Upper lobe of right lung (tissue), 1 donor: Measurements from ENCODE around the gene USP6. TPM values are rescaled to one million over a fixed set of nuclear protein-coding genes. Genes with fewer than 3 reads are reported as not detected.
"Not testable (repeated sequence)": the region's sequence is repeated elsewhere in the genome, so short reads cannot be mapped to it uniquely, and the experiment has no call there.

Experiments used
- ATAC-seq: fragments of 200-7000 bp; cut with Tn5 transposase; one replicate; pipeline ENCODE4 v1.9.1; 2020; ENCODE audit warnings: mild to moderate bottlenecking, moderate library complexity
- DNase-seq: peaks from one replicate; pipeline ENCODE4 v3.0.0-alpha.2; 2020
- H3K27ac ChIP-seq: fragments of 200-600 bp; one replicate; pipeline ENCODE4 v1.8.0; 2022
- H3K27me3 ChIP-seq: fragments of 200-600 bp; one replicate; pipeline ENCODE4 v1.8.0; 2022; ENCODE audit warnings: mild to moderate bottlenecking
- H3K36me3 ChIP-seq: fragments of 200-600 bp; one replicate; pipeline ENCODE4 v1.8.0; 2022
- H3K4me1 ChIP-seq: fragments of 200-600 bp; one replicate; pipeline ENCODE4 v1.8.0; 2022
- H3K4me3 ChIP-seq: fragments of 200-600 bp; one replicate; pipeline ENCODE4 v1.8.0; 2022; ENCODE audit warnings: mild to moderate bottlenecking
- H3K9me3 ChIP-seq: fragments of 200-600 bp; one replicate; pipeline ENCODE4 v1.8.0; 2022
- intact Hi-C: fragments of 100-400 bp; cut with DNase I; formaldehyde crosslinking; loops from one replicate; pipeline ENCODE4 v1.11.0; 2022
- total RNA-seq: library from RNA; stranded (reverse); fragmentation: NEBNext Ultra II Directional; extraction: Animal tissue kit (Norgen Biotek cat#: 25700); gene quantifications from one replicate; pipeline ENCODE4 v1.2.1, GENCODE V29; 2021
- TF ChIP-seq, protein P1 (sequence below): fragments of 200-600 bp; IDR thresholded peaks from one replicate; pipeline ENCODE4 v1.8.0; 2022; ENCODE audit warnings: antibody characterized with exemption
- donor health status: DM: no; HTN: yes; CAD: no; lungs with severe emphysema.

The USP6 gene
- total RNA-seq, 1 donor from 2014 or later = 0.14 TPM

GRCh38 chr17:5210614-5211252 is 94.9 kb downstream of the USP6 start:
- Histone ChIP-seq H3K27me3 (no peaks in the 10 kb centered on the region), H3K9me3 (no peaks in the 10 kb centered on the region), H3K4me1 (no peaks in the 10 kb centered on the region), H3K36me3 (peaks cover 23% of the 10 kb centered on the region), H3K27ac (no peak overlapping the region), H3K4me3 (no peak overlapping the region)
- TF ChIP-seq, protein P1, sequence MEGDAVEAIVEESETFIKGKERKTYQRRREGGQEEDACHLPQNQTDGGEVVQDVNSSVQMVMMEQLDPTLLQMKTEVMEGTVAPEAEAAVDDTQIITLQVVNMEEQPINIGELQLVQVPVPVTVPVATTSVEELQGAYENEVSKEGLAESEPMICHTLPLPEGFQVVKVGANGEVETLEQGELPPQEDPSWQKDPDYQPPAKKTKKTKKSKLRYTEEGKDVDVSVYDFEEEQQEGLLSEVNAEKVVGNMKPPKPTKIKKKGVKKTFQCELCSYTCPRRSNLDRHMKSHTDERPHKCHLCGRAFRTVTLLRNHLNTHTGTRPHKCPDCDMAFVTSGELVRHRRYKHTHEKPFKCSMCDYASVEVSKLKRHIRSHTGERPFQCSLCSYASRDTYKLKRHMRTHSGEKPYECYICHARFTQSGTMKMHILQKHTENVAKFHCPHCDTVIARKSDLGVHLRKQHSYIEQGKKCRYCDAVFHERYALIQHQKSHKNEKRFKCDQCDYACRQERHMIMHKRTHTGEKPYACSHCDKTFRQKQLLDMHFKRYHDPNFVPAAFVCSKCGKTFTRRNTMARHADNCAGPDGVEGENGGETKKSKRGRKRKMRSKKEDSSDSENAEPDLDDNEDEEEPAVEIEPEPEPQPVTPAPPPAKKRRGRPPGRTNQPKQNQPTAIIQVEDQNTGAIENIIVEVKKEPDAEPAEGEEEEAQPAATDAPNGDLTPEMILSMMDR = no peak
- no peak for DNase-seq
- intact Hi-C loops = no loop called here
- no peak for ATAC-seq

- Histone ChIP-seq H3K27ac (no peak overlapping the region), H3K9me3 (no peaks in the 10 kb centered on the region), H3K4me1 (no peaks in the 10 kb centered on the region), H3K27me3 (no peaks in the 10 kb centered on the region), H3K4me3 (no peak overlapping the region), H3K36me3 (peaks cover 28% of the 10 kb centered on the region)
- intact Hi-C loops = no loop called here
- TF ChIP-seq, protein P1 = no peak
- peak; percentile 70 for ATAC-seq
- DNase-seq = no peak
Measured at GRCh38 chr17:5211458-5211857, 95.6 kb downstream of the USP6 start.

- H3K4me3 ChIP-seq, intact Hi-C loops: not testable (repeated sequence)
Measured at GRCh38 chr17:5217562-5217961, 101.7 kb downstream of the USP6 start.

DNA sequence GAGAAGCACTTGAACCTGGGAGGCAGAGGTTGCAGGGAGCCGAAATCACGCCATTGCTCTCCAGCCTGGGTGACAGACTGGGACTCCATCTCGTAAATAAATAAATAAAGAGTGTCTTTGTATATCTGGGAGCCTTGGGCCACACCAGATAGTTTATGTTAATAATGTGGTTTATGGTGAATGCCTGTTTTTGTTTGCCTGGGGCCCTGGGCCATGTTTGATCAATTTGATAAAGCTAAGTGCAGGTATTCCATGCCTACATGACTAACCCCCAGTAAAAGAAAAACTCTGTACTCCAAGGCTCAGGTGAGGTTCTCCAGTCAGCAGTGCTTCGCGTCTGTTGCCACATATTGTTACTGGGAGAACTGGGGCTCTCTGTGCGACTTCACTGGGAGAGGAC is 103.7 kb downstream of the USP6 start:
- no peaks in the 10 kb centered on the region for H3K9me3 ChIP-seq
- no peak overlapping the region for H3K4me3 ChIP-seq
- no peaks in the 10 kb centered on the region for H3K4me1 ChIP-seq
- H3K27me3 ChIP-seq = no peaks in the 10 kb centered on the region
- H3K36me3 ChIP-seq = peaks cover 19% of the 10 kb centered on the region
- no peak for ATAC-seq
- no peak overlapping the region for H3K27ac ChIP-seq
- TF ChIP-seq, protein P1 = no peak
- DNase-seq = no peak
- intact Hi-C loops = no loop called here

More at GRCh38 chr17:5217562-5217961, 101.7 kb downstream of the USP6 start:
- H3K9me3 ChIP-seq, DNase-seq, H3K27ac ChIP-seq, H3K27me3 ChIP-seq, ATAC-seq, H3K4me1 ChIP-seq: not testable (repeated sequence)
- peaks cover 25% of the 10 kb centered on the region for H3K36me3 ChIP-seq

DNA sequence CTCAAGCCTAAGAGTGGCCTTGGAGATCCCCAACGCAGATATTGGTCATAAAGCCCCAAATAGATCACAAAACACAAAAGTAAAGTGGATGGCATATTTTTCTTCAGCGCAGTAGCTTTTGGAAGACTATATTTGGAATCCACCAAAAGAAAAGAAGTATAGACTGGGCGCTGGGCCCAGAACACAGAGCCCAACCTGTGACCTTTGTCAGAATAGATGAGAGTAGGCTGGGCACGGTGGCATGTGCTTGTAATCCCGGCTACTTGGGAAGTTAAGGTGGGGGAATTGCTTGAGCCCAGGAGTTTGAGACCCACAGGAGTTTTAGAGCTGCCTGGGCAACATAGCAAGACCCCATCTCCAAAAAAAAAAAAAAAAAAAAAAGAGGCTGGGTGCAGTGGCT is 104.2 kb downstream of the USP6 start:
- H3K36me3 ChIP-seq = peaks cover 19% of the 10 kb centered on the region
- TF ChIP-seq, protein P1 = no peak
- intact Hi-C loops = no loop called here
- H3K27me3 ChIP-seq = no peaks in the 10 kb centered on the region
- no peak overlapping the region for H3K27ac ChIP-seq
- DNase-seq (no peak), ATAC-seq (no peak)
- no peaks in the 10 kb centered on the region for H3K9me3 ChIP-seq
- H3K4me3 ChIP-seq = no peak overlapping the region
- H3K4me1 ChIP-seq = no peaks in the 10 kb centered on the region

DNA sequence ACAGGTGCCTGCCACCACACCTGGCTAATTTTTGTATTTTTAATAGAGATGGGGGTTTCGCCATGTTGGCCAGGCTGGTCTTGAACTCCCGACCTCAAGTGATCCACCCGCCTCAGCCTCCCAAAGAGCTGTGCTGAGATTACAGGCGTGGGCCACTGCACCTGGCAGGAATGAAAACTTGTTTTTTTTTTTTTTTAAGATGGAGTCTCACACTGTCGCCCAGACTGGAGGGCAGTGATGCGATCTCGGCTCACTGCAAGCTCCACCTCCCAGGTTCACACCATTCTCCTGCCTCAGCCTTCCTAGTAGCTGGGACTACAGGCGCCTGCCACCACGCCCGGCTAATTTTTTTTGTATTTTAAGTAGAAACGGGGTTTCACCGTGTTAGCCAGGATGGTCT is 106.1 kb downstream of the USP6 start:
- H3K27ac ChIP-seq, H3K9me3 ChIP-seq, DNase-seq, H3K4me3 ChIP-seq, intact Hi-C loops, ATAC-seq, H3K27me3 ChIP-seq, H3K36me3 ChIP-seq: not testable (repeated sequence)
- H3K4me1 ChIP-seq = peaks cover 10% of the 10 kb centered on the region

Other genes starting within 250 kb of the USP6 start
- gene C17orf107, start 216.5 kb upstream of the USP6 start, total RNA-seq = 2.7 TPM
- 0.98 TPM for gene CHRNE, start 212.9 kb upstream of the USP6 start, total RNA-seq
- gene GP1BA, start 183.8 kb upstream of the USP6 start, total RNA-seq = 0.55 TPM
- gene SLC25A11, start 176.0 kb upstream of the USP6 start, total RNA-seq = 55.0 TPM
- gene RNF167, start 175.8 kb upstream of the USP6 start, total RNA-seq = 92.9 TPM
- gene PFN1, start 167.5 kb upstream of the USP6 start, total RNA-seq = 457 TPM
- 8.6 TPM for gene ENO3, start 164.9 kb upstream of the USP6 start, total RNA-seq
- gene SPAG7, start 148.2 kb upstream of the USP6 start, total RNA-seq = 64.8 TPM
- 55.8 TPM for gene CAMTA2, start 128.4 kb upstream of the USP6 start, total RNA-seq
- 4.5 TPM for gene INCA1, start 118.5 kb upstream of the USP6 start, total RNA-seq
- gene KIF1C, start 118.1 kb upstream of the USP6 start, total RNA-seq = 254 TPM
- gene SLC52A1, start 80.6 kb upstream of the USP6 start, total RNA-seq = 0.26 TPM
- 6.7 TPM for gene ZFP3, start 37.6 kb upstream of the USP6 start, total RNA-seq
- 8.0 TPM for gene ZNF232, start 4.2 kb upstream of the USP6 start, total RNA-seq
- 7.1 TPM for gene ZNF594, start 75.8 kb downstream of the USP6 start, total RNA-seq
- gene SCIMP, start 118.8 kb downstream of the USP6 start, total RNA-seq = 24.8 TPM
- 43.9 TPM for gene RABEP1, start 166.3 kb downstream of the USP6 start, total RNA-seq